ENCODE results near the gene IQCB1. TPM values are rescaled to one million over a fixed set of nuclear protein-coding genes. Genes with fewer than 3 reads are reported as not detected.

Gene IQCB1
- total RNA-seq, 1 experiment from 2014 or later = 49.5 TPM

DNA sequence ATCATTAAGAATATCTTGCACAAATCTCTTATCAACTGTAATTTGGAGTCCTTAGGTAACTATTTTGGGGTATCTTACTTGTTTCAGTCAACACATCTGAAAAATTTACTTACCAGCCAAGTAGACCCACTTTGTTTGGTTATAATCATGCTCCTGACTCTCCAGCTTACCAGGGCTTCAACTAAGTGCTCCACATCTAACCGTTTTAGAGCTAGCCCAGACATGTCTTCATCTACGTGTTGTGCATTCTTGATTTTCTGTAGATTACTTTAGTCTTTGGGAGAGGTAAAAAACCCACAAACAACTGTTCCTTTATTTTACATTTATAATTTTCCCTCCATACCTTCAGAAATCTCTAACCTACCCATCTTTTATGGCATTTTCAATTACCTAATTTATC lies 17.4 kb upstream of the IQCB1 start:
- CTCF ChIA-PET = no interaction called here
- POLR2A ChIA-PET (ENCODE audit: low non-redundant PET) = no interaction called here
- intact Hi-C loops (cut with micrococcal nuclease; ENCODE audit: unreplicated experiment) = no loop called here
- no TSS peak for BruUV-seq (replicated peaks)
- H3K27ac ChIP-seq (ENCODE audit: low read depth, low read length, poor library complexity, severe bottlenecking) = no peak overlapping the region
- H3K27me3 ChIP-seq (replicated peaks; ENCODE audit: insufficient read depth, low read depth, low read length, poor library complexity) = no peaks in the 10 kb centered on the region
- no peak overlapping the region for H3K4me3 ChIP-seq (ENCODE audit: low read depth, low read length, poor library complexity, severe bottlenecking)
- no peak for DNase-seq (ENCODE audit: low spot score)
- H3K4me1 ChIP-seq (ENCODE audit: insufficient read depth, low read length, poor library complexity, severe bottlenecking) = no peaks in the 10 kb centered on the region
- H3K9me3 ChIP-seq (ENCODE audit: low read depth, low read length, poor library complexity, severe bottlenecking) = no peaks in the 10 kb centered on the region
- no peaks in the 10 kb centered on the region for H3K36me3 ChIP-seq (ENCODE audit: insufficient read depth, low read length, poor library complexity, severe bottlenecking)
- TF ChIP-seq, protein P1, sequence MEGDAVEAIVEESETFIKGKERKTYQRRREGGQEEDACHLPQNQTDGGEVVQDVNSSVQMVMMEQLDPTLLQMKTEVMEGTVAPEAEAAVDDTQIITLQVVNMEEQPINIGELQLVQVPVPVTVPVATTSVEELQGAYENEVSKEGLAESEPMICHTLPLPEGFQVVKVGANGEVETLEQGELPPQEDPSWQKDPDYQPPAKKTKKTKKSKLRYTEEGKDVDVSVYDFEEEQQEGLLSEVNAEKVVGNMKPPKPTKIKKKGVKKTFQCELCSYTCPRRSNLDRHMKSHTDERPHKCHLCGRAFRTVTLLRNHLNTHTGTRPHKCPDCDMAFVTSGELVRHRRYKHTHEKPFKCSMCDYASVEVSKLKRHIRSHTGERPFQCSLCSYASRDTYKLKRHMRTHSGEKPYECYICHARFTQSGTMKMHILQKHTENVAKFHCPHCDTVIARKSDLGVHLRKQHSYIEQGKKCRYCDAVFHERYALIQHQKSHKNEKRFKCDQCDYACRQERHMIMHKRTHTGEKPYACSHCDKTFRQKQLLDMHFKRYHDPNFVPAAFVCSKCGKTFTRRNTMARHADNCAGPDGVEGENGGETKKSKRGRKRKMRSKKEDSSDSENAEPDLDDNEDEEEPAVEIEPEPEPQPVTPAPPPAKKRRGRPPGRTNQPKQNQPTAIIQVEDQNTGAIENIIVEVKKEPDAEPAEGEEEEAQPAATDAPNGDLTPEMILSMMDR (conservative IDR thresholded peaks at IDR 0.05; ENCODE audit: low read depth, low read length) = no peak
- no peak for TF ChIP-seq EZH2 (IDR thresholded peaks at IDR 0.05; ENCODE audit: borderline replicate concordance, low read depth, low read length, poor library complexity, severe bottlenecking)

DNA sequence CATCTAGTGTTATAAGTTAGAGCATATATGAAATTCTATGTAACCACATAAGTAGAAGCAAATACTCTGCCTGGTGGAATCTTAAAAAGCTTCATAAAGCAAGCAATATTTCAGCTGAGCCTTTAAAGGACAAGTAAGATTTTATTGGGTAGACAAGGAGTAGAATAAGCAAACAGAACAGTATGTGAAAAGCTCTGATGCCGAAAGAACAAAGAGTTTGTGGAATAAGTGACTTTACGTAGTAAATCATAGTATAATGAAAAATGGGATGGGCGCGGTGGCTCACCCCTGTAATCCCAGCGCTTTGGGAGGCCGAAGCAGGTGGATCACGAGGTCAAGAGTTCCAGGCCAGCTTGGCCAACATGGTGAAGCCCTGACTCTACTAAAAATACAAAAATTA lies 10.0 kb upstream of the IQCB1 start:
- H3K4me1 ChIP-seq (ENCODE audit: insufficient read depth, low read length, poor library complexity, severe bottlenecking) = peaks cover 5% of the 10 kb centered on the region
- no peak for DNase-seq (ENCODE audit: low spot score)
- no TSS peak for BruUV-seq (replicated peaks)
- H3K36me3 ChIP-seq (ENCODE audit: insufficient read depth, low read length, poor library complexity, severe bottlenecking) = no peaks in the 10 kb centered on the region
- H3K4me3 ChIP-seq (ENCODE audit: low read depth, low read length, poor library complexity, severe bottlenecking) = no peak overlapping the region
- TF ChIP-seq, protein P1 (conservative IDR thresholded peaks at IDR 0.05; ENCODE audit: low read depth, low read length) = no peak
- no peak for TF ChIP-seq EZH2 (IDR thresholded peaks at IDR 0.05; ENCODE audit: borderline replicate concordance, low read depth, low read length, poor library complexity, severe bottlenecking)
- H3K9me3 ChIP-seq (ENCODE audit: low read depth, low read length, poor library complexity, severe bottlenecking) = no peaks in the 10 kb centered on the region
- ChIA-PET CTCF (no interaction called here), POLR2A (ENCODE audit: low non-redundant PET) (no interaction called here)
- no peak overlapping the region for H3K27ac ChIP-seq (ENCODE audit: low read depth, low read length, poor library complexity, severe bottlenecking)
- H3K27me3 ChIP-seq (replicated peaks; ENCODE audit: insufficient read depth, low read depth, low read length, poor library complexity) = no peaks in the 10 kb centered on the region
- intact Hi-C loops (cut with micrococcal nuclease; ENCODE audit: unreplicated experiment) = no loop called here

DNA sequence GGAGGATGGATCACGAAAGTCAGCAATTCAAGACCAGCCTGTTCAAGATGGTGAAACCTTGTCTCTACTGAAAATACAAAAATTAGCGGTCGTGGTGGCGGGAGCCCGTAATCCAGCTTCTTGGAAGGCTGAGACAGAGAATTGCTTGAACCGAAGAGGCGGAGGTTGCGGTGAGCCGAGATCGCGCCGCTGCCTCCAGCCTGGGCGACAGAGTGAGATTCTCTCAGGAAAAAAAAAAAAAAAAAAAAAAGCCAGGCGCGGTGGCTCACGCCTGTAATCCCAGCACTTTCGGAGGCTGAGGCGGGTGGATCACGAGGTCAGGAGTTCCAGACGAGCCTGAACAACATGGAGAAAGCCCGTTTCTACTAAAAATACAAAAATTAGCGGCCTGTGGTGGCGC lies 5.1 kb upstream of the IQCB1 start:
- Histone ChIP-seq H3K4me3 (ENCODE audit: low read depth, low read length, poor library complexity, severe bottlenecking) (no peak overlapping the region), H3K27ac (ENCODE audit: low read depth, low read length, poor library complexity, severe bottlenecking) (no peak overlapping the region), H3K9me3 (ENCODE audit: low read depth, low read length, poor library complexity, severe bottlenecking) (no peaks in the 10 kb centered on the region), H3K27me3 (replicated peaks; ENCODE audit: insufficient read depth, low read depth, low read length, poor library complexity) (no peaks in the 10 kb centered on the region), H3K36me3 (ENCODE audit: insufficient read depth, low read length, poor library complexity, severe bottlenecking) (no peaks in the 10 kb centered on the region), H3K4me1 (ENCODE audit: insufficient read depth, low read length, poor library complexity, severe bottlenecking) (no peaks in the 10 kb centered on the region)
- no peak for DNase-seq (ENCODE audit: low spot score)
- BruUV-seq (replicated peaks) = no TSS peak
- CTCF ChIA-PET = no interaction called here
- no peak for TF ChIP-seq EZH2 (IDR thresholded peaks at IDR 0.05; ENCODE audit: borderline replicate concordance, low read depth, low read length, poor library complexity, severe bottlenecking)
- TF ChIP-seq, protein P1 (conservative IDR thresholded peaks at IDR 0.05; ENCODE audit: low read depth, low read length) = no peak
- intact Hi-C loops (cut with micrococcal nuclease; ENCODE audit: unreplicated experiment) = no loop called here
- POLR2A ChIA-PET (ENCODE audit: low non-redundant PET) = no interaction called here

All from A673 (cell line).